GM21381 (cell line): ENCODE data around the gene GRK5.
"Not testable (repeated sequence)": the region's sequence is repeated elsewhere in the genome, so short reads cannot be mapped to it uniquely, and the experiment has no call there.

ENCODE experiments used
- ATAC-seq: cut with Tn5 transposase; IDR thresholded peaks from one replicate; pipeline ENCODE4 v1.9.1; 2021; ENCODE audit warnings: mild to moderate bottlenecking, moderate library complexity; ENCODE audit not compliant: unreplicated experiment

Gene GRK5

DNA sequence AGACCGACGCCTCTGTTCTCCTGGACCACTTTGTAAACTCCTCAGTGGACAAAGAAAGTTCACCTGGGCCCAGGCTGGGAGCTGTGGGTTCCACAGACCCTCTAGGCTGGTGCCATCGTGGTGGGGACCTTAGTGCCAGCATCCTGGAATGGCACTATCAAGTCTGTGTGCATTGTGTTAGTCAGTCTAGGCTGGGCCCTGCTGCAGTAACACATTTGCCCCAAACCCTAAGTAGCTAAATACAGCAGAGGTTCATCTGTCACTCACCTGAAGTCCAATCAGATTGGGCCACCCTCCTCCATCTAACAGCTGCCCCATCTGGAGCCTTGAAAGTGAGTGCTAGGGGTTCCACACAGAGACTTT lies 224.4 kb downstream of the GRK5 start:
- ATAC-seq, result no peak

DNA sequence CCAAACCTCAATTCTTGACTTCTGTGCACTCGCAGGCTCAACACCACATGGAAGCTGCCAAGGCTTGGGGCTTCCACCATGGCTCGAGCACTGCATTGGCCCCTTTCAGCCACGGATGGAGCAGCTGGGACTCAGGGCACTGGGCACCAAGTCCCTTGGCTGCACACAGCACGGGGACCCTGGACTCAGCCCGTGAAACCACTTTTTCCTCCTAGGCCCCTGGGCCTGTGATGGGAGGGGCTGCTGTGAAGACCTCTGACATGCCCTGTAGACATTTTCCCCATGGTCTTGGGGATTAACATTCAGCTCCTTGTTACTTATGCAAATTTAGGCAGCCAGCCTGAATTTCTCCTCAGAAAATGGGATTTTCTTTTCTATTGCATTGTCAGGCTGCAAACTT lies 227.6 kb downstream of the GRK5 start:
- not testable (repeated sequence) for ATAC-seq

DNA sequence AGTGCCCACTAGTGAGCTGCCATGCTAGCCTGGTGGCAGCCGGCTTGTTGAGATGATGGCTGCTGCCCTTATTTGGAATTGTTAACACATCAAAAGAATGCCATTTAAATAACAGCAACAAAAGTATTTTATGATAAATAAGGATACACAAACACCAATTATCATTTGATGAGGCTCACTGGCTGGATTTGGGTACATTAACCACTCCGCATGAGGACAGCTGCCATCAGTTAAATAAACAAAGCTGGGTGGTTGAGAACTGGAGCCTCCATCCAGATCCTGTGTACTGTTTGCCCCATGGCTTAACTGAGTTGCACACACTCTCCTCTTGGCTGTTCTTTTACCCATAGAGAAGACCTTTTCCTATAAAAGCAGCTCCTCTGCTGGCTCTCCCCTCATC lies 231.3 kb downstream of the GRK5 start:
- no peak for ATAC-seq

GRCh38 chr10:119439922-119440321 lies 232.6 kb downstream of the GRK5 start:
- no peak for ATAC-seq

GRCh38 chr10:119441151-119441821 lies 233.9 kb downstream of the GRK5 start:
- ATAC-seq, result no peak

GRCh38 chr10:119441921-119442757 lies 234.8 kb downstream of the GRK5 start:
- no peak for ATAC-seq

GRCh38 chr10:119442758-119443060 lies 235.3 kb downstream of the GRK5 start:
- no peak for ATAC-seq

GRCh38 chr10:119443441-119443840 lies 236.1 kb downstream of the GRK5 start:
- ATAC-seq, result no peak

DNA sequence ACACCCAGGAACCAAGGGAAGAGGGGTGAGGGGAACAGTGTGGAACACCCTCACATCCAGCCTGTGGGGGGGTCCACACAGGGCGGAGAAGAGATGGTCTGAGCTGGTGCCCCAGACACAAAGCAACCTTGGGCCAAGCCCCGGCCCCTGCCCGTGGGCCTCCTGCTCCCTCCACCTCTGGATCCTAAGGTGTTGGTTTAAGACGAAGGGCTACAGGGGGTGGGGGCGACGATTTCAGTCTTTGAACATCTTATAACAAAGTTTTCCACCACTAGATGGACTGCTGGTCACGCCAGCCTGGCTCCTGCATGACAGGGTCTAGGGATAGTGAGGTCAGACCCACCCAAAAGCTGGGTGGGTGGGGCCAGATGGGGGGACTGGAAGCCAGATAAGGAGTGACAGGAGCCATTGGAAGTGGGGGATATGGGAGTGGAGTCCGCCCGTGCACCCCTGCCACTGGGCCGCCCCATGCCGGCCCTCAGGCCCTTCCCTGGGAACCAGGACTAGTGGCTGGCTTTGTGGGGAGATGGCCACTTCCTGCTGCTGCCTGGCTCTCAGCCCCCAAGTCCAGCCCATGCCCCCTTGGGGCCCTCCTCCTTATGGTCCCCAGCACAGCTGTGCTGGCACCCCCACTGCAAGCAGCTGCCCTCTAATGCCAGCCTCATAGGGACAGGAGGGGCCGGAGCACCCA lies 236.7 kb downstream of the GRK5 start:
- no peak for ATAC-seq

DNA sequence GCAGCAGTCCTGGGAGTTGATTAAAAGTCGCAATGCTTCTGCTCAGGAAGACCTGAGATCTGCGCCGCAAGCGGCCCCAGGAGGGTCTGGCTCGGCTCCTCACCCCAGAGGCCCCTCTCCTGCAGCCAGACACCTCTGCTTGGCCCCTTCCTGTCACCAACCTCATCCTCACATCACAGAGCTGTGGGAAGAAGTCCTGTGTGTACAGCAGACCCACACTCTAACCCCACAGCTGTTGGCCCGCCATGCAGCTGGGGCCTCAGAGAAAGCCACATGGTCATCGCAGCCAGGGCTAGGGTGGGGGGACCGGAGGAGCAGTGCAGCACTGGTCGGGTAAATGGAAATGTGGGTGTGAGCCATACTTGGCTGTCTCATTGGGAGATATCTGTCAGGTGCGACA lies 237.5 kb downstream of the GRK5 start:
- no peak for ATAC-seq

GRCh38 chr10:119445311-119445934 lies 238.1 kb downstream of the GRK5 start:
- peak; percentile 71 for ATAC-seq

- no peak for ATAC-seq
Measured at GRCh38 chr10:119445935-119446317, 238.6 kb downstream of the GRK5 start.

- no peak for ATAC-seq
Measured at GRCh38 chr10:119446441-119447277, 239.3 kb downstream of the GRK5 start.

- ATAC-seq, result no peak
Measured at GRCh38 chr10:119447421-119447820, 240.1 kb downstream of the GRK5 start.

DNA sequence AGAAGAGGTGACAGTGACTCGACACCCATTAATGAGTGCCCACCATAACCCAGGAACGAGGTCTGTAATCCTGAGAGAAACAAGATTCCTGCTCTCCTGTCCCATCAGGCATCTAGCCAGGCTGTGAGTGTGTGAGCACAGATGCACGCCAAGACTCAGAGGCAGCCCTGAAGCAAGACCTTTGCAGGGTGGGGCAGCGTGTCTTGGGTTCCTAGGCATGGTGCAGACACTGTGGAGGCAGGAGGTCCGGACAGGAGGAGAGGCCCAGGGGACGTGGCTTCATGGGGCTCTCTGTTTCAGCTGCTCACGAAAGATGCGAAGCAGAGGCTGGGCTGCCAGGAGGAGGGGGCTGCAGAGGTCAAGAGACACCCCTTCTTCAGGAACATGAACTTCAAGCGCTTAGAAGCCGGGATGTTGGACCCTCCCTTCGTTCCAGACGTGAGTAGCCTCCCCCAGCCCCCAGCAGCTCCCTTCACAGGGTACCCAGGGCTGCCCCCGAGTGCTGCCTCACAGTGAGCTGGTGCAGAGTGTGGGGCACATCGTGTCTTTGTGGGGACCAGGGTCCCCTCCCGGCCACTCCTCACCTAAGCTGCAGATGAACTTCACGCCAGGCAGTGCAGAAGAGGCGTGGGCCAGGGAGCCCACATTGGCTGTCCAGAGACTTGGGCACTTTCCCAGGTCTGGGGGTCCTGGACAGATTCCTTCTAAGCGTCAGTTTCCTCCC lies 240.6 kb downstream of the GRK5 start:
- ATAC-seq, result no peak

DNA sequence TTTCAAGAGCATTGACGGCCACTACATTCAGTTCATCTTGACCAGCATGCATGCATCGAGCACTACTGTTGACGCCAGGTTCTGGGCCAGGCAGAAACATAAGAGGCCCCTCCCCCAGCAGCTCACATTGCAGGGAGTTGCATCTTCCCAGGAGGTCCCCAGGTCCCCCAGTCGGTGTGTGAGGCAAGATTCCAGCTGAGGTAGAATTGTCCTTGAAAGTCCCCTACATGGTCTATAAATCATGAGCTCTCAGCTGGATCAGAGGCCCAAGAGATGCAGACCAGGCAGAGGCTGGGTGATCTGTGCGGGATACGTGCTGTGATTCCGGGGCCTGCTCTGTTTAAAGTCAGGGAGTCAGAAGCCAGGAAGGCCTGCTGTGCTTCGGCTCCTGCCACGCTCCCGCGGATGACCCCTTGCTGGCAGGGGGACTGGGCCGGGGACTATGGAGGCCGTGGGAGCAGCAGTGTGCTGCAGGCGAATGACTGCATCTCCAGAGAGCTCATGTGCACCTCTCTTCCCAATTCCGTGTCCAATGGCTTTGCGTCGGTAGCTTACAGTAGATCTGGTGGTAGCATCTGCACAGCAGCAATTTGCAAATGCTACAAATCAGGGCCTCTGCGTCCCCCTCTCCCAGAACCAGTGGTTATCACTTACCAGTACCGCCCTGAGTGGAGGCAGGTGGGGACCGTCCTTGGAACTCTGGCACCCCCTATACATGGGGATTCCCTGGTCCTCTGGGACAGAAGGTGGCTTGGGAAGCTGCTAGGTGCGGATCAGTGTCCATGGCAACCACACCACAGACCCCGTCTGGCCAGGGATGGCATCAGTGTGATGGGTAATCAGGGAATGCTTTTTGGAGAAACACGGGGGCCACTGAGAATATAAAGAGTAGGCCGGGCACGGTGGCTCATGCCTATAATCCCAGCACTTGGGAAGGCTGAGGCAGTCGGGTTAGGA lies 241.5 kb downstream of the GRK5 start:
- no peak for ATAC-seq

DNA sequence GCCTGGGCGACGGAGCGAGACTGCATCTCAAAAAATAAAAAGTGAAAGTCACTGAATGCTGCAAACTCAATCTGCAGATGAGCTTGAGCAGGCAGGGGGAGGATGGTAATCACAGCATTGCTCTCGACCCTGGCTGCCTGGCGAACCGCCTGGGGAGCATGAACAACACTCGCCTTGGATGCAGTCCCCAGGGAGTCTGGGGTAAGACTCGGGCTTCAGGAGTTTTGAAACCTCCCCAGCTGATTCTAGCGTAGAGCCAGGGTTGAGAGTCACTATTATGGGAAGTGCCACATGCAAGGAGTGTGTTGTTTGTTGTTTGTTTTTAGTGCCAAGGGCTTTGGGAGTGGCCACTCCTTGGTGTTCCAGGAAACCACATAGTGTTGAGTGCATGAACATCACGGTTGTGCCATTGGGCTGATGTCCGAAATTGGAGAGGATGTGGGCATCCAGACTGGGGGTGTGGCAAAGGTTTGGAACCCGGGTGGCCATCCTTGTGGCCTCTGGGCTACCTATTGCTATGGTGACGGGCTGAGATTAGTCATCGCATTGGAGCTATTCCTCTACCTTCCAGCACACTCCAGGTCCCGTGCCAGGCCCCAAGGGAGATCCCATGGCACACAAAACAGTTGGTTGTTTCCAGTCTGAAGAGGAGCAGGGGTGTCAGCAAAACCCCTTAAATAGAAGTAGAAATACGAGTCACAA lies 242.5 kb downstream of the GRK5 start:
- no peak for ATAC-seq

DNA sequence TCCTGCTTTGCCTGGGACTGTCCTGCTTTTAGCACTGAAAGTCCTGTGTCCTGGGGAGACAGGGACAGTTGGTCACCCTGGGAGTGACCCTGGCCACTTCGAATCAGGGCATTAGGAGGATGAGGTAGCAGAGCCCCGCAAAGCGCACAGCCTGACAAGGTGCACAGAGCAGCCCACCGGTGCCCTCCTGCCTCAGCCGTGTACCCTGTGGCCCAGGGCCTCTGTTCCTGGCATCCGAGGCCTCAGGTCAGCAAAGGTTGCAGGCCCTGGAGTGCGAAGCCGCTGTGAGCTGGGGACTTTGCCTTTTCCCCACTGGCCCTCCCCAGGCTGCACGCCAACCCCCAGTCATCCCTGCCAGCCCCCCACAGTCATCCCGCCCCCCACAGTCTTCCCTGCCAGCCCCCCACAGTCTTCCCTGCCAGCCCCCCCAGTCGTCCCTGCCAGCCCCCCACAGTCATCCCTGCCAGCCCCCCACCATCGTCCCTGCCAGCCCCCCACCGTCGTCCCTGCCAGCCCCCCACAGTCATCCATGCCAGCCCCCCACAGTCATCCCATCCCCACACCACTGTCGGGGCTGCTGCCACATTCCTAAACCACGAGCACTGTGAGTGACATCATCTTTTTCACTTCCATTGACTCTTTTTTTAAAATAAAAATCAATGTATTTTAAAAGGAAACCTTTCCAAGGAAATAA lies 243.4 kb downstream of the GRK5 start:
- no peak for ATAC-seq
